Dermis microvascular lymphatic vessel endothelial cell (primary cell): Measurements from ENCODE around the gene WARS2. TPM values are rescaled to one million over a fixed set of nuclear protein-coding genes. Genes with fewer than 3 reads are reported as not detected.

Source experiments
- DNase-seq, 2 donors: peaks; one replicate each; pipeline versions ENCODE4 v3.0.0 to v3.0.0-alpha.2; 2010; ENCODE audit warnings: low read depth in 2 of 2
- total RNA-seq: library from RNA; depleted of rRNA; stranded (reverse); fragments of >200 nt; gene quantifications from 2 replicates; pipeline ENCODE4 v1.2.1, GENCODE V29; 2014

WARS2 gene
- total RNA-seq, 1 donor from 2014 or later = 17.2 TPM

DNA sequence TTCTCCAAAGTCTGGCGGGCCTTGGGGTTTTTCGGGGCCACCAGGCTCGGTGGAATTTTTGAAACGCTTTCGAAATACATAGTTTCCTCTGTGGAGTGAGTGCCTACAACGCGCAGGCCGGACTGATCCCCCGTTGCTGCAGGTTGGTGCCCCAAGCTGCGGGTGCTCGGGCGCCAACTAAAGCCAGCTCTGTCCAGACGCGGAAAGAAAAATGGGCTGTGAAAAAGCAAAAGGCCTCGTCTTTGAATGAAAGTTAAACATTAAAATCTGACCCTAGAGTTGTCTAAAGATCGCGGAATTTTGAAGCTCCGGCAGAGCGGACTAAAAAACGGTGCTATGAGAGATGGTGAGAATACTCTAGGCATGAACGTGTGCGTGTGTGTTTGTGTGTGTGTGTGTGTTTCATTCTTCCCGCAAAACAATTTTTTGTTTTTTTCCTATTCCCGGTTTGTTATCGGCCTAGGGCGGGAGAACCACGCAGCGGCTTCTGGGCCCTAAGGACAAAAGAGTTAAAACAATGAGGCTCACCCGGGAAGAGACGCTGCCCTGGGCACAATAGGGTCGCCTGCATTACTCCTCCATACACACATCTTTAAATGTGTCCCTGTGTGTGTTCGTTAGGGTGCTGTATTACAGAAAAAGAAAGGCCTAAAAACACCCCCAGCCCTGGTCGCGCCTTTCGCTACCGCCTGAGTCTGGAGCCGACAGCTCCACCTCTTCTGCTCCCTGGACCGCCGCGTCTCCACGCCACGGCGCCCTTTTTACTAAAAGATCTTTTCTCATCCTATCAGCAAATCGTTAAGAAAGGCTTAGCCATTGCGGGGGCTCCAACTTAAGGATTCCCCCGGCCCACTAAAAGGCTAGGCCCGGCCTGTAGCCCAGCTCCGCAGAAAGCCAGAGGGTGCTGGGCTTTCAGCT, 155.5 kb downstream of the WARS2 start:
- no peak for DNase-seq

DNA sequence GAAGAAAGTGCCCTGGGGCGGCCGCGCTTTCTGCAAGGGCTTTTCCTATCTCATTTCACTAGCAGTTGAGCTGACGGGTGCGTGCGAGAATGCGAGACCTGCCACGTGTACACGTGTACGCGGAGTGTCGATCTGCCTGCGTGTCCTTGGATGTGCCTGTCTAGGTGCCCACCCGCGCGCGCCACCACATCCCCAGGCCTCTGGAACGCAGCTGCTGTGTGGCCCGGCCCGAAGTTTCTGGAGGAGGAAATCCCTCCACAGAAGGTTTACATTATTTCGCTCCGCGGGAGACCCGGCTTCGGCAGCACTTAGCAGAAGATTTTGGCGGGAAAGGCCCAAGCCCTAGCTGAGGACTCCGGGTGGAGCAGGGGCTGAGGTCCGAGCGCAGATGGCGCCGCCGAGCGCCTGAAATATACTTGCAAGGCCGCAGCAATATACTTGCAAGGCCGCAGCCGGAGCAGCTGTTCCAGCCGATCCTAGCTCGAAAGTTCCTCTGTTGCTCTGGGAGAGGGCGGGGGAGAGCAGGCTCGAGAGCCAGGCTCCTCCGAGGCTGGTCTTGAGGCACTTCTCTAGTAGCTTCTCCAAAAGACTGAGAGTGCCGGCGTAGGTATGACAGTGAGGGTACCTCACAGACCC, 156.2 kb downstream of the WARS2 start:
- peak in 1 of 2 donors; percentile 24 for DNase-seq

DNA sequence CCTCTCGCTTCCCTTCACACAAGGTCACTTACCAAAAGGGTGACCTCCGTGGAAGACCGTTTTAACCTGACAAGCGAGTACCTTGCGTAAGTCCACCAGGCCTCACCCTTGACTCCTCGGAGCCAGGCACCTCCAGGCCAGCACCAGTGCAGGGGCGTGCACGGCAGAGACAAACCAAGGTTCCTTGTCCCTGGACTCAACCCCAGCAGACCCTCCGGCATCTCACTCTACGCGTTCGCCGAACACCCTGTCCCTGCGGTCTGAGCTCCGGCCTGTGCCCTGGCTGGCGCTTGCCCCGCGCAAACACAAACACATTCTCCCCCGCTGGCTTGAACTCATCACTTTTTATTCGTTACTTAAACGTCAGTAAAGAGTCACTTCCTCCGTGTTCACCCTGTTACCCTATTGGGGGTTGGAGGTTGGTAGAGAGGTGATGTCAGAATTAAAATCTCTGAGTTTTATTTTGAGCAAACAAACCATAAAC, 156.9 kb downstream of the WARS2 start:
- no peak for DNase-seq

DNA sequence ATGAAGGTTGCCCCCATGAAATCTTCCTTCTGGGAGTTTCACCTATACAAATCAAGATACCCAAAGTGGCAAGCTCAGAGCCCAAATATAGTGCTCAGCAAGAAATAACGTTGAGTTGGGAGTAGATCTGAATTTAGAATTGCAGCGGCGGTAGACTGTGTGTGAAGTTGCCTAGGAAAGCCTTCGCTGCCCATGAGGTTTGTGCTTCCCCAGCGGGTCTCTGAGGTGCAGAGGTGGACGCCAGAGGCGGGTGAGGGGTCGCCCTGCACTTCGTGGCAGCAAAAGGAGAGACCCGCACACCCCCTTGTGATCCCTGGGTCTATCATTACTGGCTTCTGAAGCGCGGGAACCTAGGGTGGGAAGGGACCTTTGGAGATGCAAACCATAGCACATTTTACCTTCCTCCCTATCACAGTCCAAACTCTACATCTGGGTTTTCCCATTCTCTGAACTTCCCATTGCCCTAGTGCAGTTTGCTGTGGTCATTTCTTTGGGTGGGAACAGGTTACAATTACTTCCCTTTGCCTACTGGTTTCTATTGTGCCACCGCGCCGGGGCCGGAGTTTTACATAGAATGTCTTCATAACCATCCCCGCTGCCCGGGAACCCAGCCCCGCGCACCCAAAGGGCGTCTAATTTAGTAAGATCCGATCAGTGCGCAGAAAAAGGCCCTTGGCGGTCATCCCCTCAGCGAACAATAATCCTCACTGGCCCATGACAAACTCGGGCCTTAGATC, 157.5 kb downstream of the WARS2 start:
- DNase-seq = no peak

DNA sequence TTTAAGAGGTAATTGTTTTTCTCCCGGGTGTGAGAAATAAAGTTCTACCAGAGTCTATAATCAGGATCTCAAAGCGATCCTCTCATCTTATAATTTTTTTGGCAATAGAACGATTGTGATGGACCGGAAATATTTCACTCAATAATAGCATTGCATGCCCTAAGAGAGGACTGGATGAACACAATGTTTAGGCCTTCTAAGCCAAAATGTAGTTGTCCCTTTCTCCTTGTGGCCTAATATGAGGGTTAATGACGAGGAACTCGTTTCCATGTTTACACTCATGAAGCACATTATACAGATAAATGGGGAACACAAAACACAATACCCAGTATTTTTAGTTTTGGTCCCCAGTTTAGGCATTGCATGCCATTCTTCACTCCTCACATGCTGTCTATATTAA, 158.2 kb downstream of the WARS2 start:
- no peak for DNase-seq

DNA sequence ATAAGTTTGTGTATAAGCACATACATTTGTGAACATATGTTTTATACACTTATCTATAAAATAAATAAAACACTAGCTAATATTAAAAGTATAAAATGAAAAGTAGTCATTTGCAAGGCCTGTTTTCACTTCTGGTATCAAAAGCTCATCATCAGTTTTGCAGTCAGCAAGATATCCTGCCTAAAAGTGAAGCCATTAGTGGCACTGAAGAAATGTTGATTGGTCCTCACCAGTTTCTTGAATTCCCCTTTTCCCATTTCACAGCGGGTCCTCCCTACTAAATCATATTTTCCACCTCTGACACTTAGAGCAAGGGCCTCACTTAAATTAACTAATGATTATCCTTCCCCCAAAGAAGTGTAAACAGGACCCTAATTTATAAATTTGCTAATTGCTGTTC, 159.0 kb downstream of the WARS2 start:
- DNase-seq = no peak

Other genes starting within 250 kb of the WARS2 start
- 0.13 and 0.51 TPM in 2 replicates for gene TBX15, start 152.3 kb downstream of the WARS2 start, total RNA-seq
- gene HAO2, start 228.1 kb upstream of the WARS2 start, total RNA-seq = under 0.01 TPM in 1 of 2 replicates, not detected in the other